ENCODE results near the gene WSCD1. TPM values are rescaled to one million over a fixed set of nuclear protein-coding genes. Genes with fewer than 3 reads are reported as not detected.

The WSCD1 gene
- total RNA-seq, 1 donor from 2014 or later: 3.3 TPM

DNA sequence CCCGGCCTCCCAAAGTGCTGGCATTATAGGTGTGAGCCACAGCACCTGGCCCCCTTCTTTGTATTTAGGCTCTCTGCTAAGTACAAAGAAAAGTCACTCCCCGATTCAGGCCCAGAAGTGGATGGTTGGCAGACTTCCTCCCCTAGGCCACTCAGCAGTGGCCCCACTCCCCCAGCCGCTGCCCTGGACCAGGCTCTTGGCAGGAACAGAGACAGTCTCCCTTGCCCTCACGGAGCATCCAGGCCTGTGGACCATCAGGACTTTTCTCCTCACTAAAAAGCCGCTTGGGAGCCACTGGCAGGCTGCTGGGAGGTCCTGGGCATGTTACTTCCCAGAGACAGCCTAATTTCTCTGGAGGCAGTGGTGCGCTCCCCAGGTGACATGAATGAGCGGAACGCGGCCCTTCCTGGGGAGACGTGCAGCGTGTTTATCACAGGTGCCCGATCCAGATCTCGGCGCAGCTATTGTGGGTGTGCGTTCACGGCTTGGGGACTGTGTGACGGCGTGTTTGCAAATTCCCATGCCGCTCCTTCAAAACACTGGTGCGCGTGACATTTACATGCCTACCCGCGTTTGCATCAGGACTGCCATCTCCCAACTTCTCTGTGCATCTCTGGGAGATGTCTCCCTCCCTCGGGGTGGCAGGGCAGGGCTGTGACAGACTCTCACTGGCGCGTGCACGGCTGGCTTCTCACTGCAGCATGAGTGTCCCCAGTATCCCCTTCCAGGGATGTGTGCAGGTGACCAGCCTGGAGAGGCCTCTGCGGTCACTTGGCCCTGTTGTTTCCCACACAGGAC lies 16.6 kb downstream of the WSCD1 start:
- DNase-seq: no peak

DNA sequence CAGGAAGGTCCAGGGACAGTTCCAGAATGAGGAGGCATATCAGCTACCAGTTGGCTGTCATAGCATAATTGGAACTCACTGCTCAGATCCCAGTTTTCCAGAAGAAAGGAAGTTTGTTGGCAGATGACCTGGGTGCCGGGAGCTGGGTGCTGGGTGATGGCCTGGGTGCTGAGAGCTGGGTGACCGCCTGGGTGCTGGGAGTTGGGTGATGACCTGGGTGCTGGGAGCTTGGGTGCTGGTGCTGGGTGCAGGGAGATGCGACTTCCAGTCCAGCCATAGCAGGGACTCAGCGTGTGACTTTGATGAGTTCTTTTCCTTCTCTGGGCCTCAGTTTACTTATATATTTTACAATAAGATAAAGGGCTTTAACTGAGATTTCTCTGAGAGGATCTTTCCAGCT lies 18.0 kb downstream of the WSCD1 start:
- no peak for DNase-seq

DNA sequence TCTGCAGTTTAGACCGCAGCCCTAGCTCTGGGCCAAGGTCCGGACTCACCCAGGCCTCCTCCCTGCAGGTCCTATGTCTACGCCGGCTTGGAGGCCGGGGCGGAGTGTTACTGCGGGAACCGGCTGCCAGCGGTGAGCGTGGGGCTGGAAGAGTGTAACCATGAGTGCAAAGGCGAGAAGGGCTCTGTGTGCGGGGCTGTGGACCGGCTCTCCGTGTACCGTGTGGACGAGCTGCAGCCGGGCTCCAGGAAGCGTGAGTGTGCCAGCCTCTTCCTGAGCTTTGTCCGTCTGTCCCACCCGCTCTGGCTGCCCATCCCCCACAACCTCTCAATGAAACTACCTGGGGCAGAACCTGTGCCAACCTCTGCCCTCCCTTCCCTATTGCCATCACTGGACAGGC lies 20.1 kb downstream of the WSCD1 start:
- no peak for DNase-seq

DNA sequence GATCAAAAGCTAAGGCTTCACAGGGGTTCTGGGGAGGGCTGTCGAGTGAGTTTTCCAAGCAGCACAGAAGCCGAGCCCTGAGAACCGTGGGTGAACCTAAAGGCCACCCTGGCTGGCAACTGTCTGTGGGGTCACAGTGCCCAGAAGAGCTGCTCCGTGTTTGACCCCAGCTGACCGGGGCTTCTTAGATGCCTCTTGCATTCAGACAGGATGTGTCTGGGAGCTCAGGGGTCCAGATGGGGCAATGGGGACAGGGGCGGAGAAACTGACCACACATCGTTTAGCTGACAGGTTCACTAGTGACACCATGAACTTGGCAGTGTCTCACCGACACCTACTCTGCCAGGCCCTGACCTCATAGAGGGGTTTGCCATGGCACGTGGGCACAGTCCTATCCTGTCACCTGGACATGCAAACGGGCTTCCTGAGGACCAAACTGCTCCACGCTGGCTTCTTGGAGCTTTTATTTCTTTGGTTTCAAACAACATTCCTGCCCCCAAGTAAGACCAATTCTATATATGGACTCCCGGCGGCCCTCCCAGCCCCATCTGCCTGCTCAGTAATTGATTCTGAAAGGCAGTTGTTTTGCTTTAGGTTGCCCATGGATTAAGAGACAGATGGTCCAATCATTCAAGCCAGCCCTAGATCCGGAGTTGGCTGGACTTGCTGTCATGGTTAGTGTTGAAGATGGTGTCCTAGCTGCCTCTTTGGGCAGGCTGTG lies 22.2 kb downstream of the WSCD1 start:
- DNase-seq: no peak

DNA sequence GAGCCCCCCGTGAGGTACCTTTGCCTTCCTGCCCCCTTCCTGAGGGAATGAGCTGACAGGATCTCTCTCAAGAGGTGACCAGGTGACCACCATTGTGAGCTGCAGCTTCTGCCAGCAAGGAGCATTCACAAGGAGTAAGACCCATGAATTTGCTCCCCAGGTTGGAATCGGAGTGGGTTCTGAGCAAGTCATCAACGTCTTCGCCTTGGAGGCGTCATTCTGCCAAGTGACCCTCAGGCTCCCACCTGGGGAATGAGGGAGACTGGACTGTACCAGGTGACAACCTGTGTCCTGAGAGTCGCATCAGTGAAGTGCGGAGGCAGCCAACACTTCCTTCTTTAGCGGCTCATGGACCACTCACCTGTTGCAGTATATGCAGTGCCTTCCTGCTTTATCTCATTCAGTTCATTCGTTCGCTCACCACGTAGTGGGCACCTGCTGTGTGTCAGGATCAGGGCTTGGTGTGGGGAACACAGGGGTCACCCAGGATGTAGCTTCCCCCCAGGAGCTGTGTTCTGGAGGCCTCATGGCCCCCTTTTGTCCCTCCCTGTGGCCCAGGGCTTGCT lies 22.8 kb downstream of the WSCD1 start:
- DNase-seq: no peak

DNA sequence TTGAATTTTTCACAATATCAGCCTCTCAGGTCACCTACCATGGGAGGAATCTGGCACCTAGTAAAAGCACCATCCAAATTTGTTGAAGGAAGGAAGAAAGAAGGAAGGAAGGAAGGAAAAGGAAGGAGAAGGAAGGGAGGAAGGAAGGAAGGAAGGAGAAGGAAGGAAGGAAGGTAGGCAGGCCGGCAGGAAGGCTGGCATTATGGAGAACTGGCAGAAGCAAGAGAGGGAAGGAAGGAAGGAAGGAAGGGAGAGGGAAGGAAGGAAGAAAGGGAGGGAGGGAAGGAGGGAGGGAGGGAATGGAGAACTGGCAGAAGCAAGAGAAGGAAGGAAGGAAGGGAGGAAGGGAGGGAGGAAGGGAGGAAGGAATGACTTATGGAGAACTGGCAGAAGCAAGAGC lies 24.3 kb downstream of the WSCD1 start:
- DNase-seq: no peak

DNA sequence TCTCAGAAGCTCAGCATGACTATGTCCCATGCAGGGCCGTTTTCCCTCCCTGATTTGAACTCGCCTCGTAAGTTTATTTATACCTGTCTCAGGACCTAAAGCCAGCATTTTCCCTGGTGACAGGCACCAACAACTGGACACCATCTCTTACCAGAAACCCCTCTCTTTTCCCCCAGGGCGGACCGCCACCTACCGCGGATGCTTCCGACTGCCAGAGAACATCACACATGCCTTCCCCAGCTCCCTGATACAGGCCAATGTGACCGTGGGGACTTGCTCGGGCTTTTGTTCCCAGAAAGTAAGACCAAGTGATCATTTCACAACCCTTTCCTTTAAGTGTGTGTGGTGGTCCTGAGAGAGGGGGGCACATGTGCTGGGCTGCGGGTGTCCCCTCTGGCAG lies 24.7 kb downstream of the WSCD1 start:
- no peak for DNase-seq

DNA sequence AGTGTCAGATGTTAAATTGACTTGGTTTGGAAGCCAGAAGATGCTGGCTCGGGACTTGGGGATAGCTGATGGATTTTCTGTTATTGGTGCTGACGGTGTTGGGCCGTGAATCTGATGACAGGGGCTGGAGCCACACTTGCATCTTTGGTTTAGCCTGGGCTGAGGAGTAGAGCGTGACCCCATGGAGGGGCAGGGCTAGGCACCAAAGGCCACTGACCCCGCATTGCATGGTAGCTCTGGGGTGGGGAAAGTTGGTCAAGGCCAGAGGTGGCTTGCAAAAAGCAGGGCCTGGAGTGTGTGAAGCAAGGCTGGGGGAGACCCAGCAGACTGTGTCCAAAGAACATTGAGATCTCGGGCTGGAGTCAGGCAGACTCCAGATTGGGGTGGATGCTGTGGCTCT lies 25.3 kb downstream of the WSCD1 start:
- no peak for DNase-seq

DNA sequence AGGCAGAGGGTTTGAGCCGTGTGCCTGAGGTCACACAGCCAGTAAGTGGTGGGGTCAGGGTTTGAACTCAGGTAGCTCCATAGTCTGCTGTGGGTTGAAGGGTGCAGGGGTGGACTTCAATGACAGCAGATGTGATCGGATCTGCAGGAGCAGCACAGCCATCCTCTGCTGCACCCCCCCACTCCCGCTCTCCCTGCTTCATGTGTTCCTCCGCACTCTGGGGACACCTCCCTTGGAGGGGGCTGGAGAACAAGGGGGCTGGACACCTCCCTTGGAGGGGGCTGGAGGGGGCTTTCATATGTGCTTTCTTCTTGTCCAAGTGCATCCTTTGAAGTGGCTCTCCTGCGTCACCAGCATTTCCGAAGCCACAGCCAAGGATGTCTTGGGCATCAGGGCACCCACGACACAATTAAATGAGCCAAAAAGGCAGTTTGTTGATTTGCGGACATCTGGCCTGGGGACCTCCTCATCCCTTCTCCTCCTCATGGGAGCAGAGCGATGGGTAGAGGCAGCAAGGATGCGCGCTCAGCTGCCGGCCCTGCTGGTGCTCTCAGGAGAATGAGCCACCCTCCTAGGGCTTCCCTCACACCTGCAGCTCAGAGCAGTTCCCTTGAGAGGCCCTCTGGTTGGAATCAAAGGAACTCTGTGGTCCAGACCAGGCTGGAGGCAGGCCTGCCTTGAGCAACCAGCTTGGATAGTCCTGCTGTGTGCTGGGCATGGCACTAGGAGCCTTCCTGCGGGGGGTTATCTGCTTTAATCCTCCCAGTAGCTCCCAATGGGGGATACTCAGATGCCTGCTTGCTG lies 26.2 kb downstream of the WSCD1 start:
- no peak for DNase-seq

DNA sequence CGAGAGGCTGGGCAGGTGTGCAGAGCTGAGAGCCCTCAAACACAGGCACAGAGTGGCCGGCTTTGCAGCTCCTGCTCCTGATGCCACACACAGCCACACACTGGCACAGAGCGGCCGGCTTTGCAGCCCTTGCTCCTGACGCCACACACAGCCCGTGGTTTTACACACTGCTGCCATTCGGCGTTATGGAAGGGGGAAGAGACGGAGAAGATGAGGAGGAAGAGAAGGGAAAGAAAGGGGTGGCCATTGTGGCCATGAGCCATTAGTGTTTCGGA lies 26.8 kb downstream of the WSCD1 start:
- no peak for DNase-seq

DNA sequence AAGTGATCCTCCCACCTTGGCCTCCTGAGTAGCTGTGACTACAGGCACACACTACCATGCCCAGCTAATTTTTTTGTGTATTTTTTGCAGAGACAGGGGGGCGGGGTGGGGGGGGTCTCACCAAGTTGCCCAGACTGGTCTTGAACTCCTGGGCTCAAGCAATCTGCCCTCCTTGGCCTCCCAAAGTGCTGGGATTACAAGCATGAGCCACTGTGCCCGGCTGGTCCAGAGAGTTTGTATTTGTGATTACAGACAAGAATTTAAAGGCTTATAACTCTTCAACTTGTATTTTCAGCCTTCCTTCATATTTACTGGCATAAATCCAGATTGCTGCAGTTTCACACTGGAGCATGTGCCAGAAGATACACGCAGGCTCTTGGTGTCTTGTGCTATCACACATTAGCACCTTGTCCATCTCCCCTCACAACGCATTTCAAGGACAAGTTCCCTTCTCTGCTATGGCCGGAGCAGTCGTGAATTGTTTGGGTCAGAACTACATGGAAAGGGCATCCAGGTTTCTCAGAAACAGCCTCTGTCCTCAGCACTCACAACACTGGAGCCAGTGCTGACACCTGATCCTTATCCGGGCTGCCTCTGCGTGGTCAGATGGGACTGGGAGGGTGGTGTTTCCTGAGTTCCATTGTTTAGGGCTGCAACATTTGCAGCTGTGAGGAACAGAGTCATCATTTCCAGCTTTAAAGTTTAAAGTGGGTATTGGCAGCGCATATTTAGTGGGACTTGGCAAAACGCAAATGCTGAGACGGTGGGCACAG lies 28.1 kb downstream of the WSCD1 start:
- DNase-seq: no peak

DNA sequence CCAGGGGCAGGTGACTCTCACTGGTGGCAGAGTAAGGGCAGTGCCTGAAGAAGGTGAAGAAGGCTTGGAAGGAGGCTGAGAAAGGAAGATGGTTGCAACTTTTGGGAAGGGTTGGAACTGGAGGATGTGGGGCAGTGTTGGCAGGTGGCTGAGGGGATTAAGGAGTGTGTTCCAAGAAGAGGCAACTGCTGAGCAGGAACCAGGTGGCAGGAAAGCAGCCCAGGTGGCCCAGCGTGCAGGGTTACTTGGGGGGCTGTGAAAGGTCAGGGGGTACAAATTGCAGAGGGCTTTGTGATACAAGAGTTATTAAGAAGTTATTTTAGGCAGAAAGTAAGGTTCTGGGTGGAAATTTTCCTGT lies 28.6 kb downstream of the WSCD1 start:
- DNase-seq: no peak

DNA sequence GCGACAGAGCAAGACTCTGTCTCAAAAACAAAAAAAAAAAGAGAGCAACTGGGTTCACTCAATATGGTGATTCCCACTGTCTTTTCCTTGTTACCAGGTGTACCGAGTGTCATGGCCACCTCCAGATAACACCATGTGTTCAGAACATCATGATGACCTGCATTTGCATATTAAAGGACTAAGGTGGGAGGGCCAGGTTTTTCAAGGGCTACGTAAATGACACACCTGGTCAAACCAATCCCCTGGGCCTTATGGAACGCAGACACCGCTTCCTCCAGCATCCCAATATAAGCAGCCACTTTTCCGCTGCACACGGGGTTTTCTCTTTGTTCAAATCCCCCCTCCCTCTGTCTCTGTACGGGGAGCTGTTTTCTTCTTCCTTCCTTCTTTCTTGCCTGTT lies 29.3 kb downstream of the WSCD1 start:
- no peak for DNase-seq

DNA sequence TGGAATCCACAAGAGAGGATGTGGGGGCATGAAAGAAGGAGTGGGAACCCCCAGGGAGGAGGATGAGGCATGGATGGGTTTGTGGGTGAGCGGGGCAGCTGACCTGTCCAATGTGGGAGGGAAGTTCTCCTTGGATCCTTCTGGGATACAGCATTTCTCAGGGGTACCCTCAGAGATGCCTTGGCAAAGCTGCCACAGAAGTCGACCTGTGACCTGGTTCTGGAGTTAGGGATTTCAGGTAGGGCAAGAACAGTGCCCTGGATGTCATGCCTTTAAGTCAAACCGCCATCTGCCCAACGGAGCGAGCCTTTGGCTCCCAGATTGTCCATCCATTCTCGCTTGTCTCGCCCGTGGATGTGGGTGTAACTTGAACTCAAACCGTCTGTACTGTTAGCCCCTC lies 30.0 kb downstream of the WSCD1 start:
- no peak for DNase-seq

DNA sequence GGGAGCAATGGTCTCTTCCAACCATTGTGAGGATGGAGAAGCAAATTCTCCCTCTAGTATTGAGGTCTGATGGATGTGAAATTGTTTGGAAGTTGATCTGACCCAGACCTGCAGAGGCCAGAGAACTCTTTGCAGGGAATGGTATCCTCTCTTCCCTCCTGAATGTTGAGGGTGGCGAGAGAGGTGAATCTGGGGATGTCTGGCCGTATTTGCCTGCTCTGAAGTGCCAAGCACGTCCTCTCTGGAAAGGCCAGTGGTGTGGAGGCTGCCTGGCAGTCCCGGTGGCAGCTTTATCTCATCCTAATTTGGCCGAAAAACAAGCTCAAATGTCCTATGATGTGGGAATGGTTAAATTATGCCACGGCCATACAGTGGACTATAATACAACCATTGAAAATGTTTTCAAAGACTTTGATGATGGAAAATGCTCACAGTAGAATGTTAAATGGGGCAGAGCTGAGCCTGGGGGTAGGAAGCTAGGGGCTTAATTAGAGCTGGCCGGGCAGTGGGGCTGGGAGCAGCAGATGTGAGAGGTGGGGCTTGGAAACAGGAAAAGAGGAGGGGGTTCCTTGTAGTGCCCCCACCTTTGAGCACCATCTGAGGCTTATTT lies 30.8 kb downstream of the WSCD1 start:
- DNase-seq: no peak

DNA sequence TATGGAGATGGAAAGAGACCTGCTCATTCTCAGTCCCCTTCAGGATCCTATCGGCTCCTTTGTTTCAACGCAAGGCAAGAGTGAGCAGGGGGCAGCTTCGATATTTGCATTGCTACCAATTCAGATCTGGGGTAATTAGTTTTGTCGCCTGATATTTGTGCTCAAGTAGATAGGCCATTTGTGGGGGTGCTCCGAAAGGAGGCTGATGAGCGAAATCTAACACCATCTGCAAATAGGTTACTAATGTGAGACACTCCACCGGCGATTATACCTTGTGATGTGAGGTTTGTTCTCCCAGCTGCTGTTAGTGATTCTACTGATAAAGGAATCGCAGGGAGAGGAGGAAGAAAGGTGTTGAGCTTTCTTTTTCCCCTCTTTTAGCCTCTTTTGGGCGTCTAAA lies 31.5 kb downstream of the WSCD1 start:
- no peak for DNase-seq

DNA sequence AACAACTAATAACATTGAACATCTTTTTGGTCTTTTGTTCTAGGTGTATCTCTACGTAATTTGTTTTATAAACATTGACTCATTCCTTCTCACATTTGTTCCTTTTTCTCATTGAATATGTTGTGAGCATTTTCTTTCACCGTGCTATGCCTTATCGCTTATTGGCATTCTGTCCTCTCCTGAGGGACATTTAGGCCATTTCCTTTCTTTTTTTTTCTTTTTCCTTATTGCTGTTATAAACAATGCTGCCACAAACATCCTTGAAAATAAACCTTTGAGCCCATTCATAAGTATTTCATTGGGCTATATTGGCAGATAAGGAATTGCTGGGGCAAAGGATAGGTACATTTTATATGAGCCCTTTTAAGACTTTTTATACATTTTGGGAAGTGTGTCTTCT lies 32.4 kb downstream of the WSCD1 start:
- no peak for DNase-seq

DNA sequence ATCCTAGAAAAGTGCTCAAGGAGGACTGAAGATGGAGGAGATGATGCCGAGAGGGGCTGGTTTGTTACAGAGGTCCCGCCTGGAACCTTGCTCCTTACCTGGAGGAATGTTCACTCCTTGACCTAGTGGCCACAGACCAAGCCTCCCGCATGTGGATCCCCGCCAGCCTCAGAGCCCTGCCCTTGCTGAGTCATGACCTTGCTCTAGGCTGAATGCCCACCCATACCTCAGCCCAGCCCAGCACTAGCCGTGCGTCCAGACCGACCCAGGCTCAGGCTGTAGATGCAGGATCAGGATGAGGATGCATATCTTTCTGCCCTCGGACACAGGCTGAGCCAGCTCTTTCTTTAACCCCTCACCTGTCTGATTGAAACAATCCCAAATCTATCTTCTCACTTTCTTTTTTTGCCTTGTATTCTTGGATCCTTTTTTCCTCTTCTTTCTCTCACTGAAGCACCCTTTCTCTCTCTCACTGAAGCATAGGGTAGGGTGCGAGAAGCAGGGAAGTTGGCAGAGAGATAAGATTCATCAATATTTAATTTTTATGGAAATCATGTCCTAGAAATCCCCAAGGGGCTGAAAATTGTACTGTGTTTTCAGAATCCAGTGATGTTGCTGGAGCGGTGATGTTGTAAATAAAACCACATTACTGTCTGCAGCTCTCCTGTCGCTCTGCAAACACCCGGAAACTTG lies 34.9 kb downstream of the WSCD1 start:
- no peak for DNase-seq

DNA sequence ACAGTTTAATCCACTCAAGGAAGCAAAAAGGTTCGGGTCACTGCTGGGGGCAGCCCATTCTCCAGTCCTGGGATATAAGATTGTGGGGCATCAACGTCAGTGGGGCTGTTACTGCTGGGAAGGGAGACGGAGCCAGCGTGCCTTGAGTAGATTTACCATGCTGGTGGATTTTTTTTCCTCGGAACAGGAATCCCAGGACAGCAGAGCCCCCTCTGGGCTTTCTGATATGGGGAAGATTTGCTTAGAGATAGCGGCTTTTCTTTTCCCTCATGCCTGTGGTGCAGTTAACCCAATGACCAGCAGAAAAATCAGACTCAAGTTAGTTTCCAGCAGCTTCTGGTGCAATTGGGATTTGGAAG lies 35.4 kb downstream of the WSCD1 start:
- no peak for DNase-seq

DNA sequence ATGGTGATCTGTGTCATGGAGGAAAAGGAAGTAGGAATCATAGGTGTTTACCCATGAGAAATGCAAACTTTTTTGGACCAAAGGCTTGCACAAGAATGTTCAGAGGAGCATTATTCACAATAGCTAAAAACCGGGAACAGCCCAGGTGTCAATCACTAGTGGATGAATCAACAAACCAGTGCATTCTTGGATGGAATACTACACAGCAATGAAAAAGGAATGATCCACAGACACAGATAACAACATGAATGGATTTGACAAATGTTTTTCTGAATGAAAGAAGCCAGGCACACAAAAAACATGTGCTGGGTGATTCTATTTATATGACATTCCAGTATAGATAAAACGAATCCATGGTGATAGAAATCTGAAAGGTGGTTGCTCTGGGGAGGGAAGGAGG lies 36.0 kb downstream of the WSCD1 start:
- DNase-seq: no peak

DNA sequence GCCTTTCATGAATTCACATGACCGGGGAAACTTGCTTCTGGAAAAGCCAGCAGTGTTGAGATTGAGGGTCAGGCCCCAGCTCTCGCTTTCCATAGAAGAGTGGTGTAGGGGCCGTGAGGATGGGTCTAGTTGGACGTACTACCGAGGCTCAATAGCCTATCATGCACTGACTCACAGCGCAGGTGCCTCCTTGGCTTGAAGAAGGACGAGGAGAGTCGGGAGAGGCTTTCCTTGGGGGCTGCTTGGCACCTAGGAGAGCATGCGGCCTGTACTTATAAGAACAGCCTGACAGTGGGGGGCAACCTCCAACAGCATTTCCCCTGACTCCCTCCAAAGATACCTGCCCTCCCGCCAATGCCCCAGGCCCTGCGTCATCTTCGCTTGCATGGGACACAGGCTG lies 37.6 kb downstream of the WSCD1 start:
- no peak for DNase-seq

DNA sequence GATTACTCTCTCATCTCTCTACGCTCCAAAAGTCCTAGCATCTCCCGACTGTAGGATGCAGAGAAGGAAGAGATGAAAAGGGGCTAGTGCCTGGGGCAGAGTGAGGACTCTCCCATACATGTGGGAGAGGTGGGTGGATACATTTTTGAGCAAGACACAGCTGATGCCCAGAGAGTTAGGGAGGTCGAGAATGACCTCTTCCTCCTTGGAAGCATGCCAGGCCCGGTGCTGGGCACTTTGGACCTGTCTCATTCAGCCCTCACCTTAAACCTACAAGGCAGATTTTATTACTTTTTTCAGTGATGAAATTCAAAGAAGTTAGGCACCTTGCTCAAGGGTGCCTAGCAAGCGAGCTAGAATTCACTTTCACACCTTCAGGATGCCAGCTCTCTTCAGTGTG lies 38.2 kb downstream of the WSCD1 start:
- no peak for DNase-seq
